Smooth muscle cell (in vitro differentiated cells): Measurements from ENCODE around the gene PPM1D. TPM values are rescaled to one million over a fixed set of nuclear protein-coding genes. Genes with fewer than 3 reads are reported as not detected.
"Not testable (repeated sequence)": the region's sequence is repeated elsewhere in the genome, so short reads cannot be mapped to it uniquely, and the experiment has no call there.

Experiments
- DNase-seq: peaks from one replicate; lab custom pipeline; 2025; ENCODE audit not compliant: unreplicated experiment; lab: John Stamatoyannopoulos, UW
- H2AFZ ChIP-seq: fragments of 200-600 bp; sonication (generic); 2 replicates; pipeline ENCODE4 v1.6.0; 2016; ENCODE audit warnings: antibody characterized with exemption, low read depth, mild to moderate bottlenecking
- H3F3A ChIP-seq: fragments of 200-600 bp; sonication (generic); 2 replicates; pipeline ENCODE4 v1.6.0; 2017; ENCODE audit warnings: antibody characterized with exemption, low read depth
- H3K27ac ChIP-seq: fragments of 200-600 bp; sonication (generic); 2 replicates; pipeline ENCODE4 v1.5.1; 2016; ENCODE audit warnings: low read depth, mild to moderate bottlenecking
- H3K27me3 ChIP-seq: fragments of 200-600 bp; sonication (generic); 2 replicates; pipeline ENCODE4 v1.6.1; 2016; ENCODE audit warnings: low read depth, mild to moderate bottlenecking
- H3K36me3 ChIP-seq: fragments of 200-600 bp; sonication (generic); 2 replicates; pipeline ENCODE4 v1.5.1; 2016; ENCODE audit warnings: low read depth
- H3K4me1 ChIP-seq: fragments of 200-600 bp; sonication (generic); 2 replicates; pipeline ENCODE4 v1.5.1; 2016; ENCODE audit warnings: low read depth
- H3K4me2 ChIP-seq: fragments of 200-600 bp; sonication (generic); 2 replicates; pipeline ENCODE4 v1.6.0; 2016; ENCODE audit warnings: mild to moderate bottlenecking
- H3K4me3 ChIP-seq: fragments of 200-600 bp; sonication (generic); 2 replicates; pipeline ENCODE4 v1.5.1; 2016; ENCODE audit warnings: mild to moderate bottlenecking
- H3K79me2 ChIP-seq: fragments of 200-600 bp; sonication (generic); 2 replicates; pipeline ENCODE4 v1.6.0; 2016; ENCODE audit warnings: low read depth, mild to moderate bottlenecking
- H3K9ac ChIP-seq: fragments of 200-600 bp; sonication (generic); 2 replicates; pipeline ENCODE4 v1.6.0; 2016; ENCODE audit warnings: low read depth
- H3K9me3 ChIP-seq: fragments of 200-600 bp; sonication (generic); replicated peaks from 2 replicates; pipeline ENCODE4 v1.5.1; 2016; ENCODE audit warnings: low read depth
- H4K20me1 ChIP-seq: fragments of 200-600 bp; sonication (generic); 2 replicates; pipeline ENCODE4 v1.6.0; 2016; ENCODE audit warnings: low read depth
- CTCF ChIP-seq: fragments of 200-600 bp; sonication (generic); IDR thresholded peaks from 2 replicates; pipeline ENCODE4 v1.5.1; 2017; ENCODE audit warnings: borderline replicate concordance, mild to moderate bottlenecking, antibody characterized with exemption; ENCODE audit not compliant: insufficient read depth, poor library complexity, severe bottlenecking
- WGBS: methylation state at CpG from one replicate; pipeline ENCODE4 v1.1.7; 2016; ENCODE audit warnings: low lambda C conversion rate; 5-methylcytosine and 5-hydroxymethylcytosine counted together
- polyA plus RNA-seq: library from polyadenylated mRNA; unstranded; fragments of >200 nt; fragmentation: Nextera tagmentation; extraction: Ambion mirVana; gene quantifications from 2 replicates; pipeline ENCODE4 v1.2.1, GENCODE V29; 2016
- total RNA-seq: library from RNA; depleted of rRNA; stranded (reverse); fragments of >200 nt; gene quantifications from 2 replicates; pipeline ENCODE4 v1.2.3, GENCODE V29; 2014

PPM1D gene
- total and polyA plus RNA-seq, 2 experiments from 2014 or later = 10.0 to 12.9 TPM

- Histone ChIP-seq H2AFZ (no peak overlapping the region), H3K9ac (no peak overlapping the region), H3K4me3 (no peak overlapping the region), H3F3A (no peaks in the 10 kb centered on the region), H3K79me2 (no peaks in the 10 kb centered on the region), H3K27me3 (no peaks in the 10 kb centered on the region), H3K36me3 (no peaks in the 10 kb centered on the region), H3K4me1 (no peaks in the 10 kb centered on the region), H3K9me3 (no peaks in the 10 kb centered on the region), H4K20me1 (no peaks in the 10 kb centered on the region), H3K27ac (no peak overlapping the region), H3K4me2 (no peak overlapping the region)
- DNase-seq = no peak
- no peak for TF ChIP-seq CTCF
- WGBS = 84% methylated on average over 2 of the region's 2 CpGs
Observed at GRCh38 chr17:60585887-60586286, 14.1 kb upstream of the PPM1D start.

GRCh38 chr17:60586288-60586974 lies 13.6 kb upstream of the PPM1D start:
- 47% methylated on average over 3 of the region's 3 CpGs for WGBS
- Histone ChIP-seq H3K4me1 (no peaks in the 10 kb centered on the region), H3K9me3 (no peaks in the 10 kb centered on the region), H2AFZ (no peak overlapping the region), H3K36me3 (no peaks in the 10 kb centered on the region), H3K27me3 (no peaks in the 10 kb centered on the region), H3K4me3 (no peak overlapping the region), H4K20me1 (no peaks in the 10 kb centered on the region), H3K79me2 (no peaks in the 10 kb centered on the region), H3F3A (no peaks in the 10 kb centered on the region), H3K9ac (no peak overlapping the region), H3K4me2 (no peak overlapping the region), H3K27ac (no peak overlapping the region)
- DNase-seq = no peak
- TF ChIP-seq CTCF = peak; percentile 16

- Histone ChIP-seq H3K36me3 (no peaks in the 10 kb centered on the region), H3K27me3 (no peaks in the 10 kb centered on the region), H3K9me3 (no peaks in the 10 kb centered on the region), H3F3A (no peaks in the 10 kb centered on the region), H4K20me1 (no peaks in the 10 kb centered on the region), H3K4me1 (no peaks in the 10 kb centered on the region), H3K79me2 (no peaks in the 10 kb centered on the region), H3K27ac (no peak overlapping the region), H3K4me2 (no peak overlapping the region), H2AFZ (no peak overlapping the region), H3K9ac (no peak overlapping the region), H3K4me3 (no peak overlapping the region)
- no peak for TF ChIP-seq CTCF
- no peak for DNase-seq
- WGBS = 83% methylated on average over 5 of the region's 5 CpGs
Observed at GRCh38 chr17:60590070-60590469, 9.9 kb upstream of the PPM1D start.

DNA sequence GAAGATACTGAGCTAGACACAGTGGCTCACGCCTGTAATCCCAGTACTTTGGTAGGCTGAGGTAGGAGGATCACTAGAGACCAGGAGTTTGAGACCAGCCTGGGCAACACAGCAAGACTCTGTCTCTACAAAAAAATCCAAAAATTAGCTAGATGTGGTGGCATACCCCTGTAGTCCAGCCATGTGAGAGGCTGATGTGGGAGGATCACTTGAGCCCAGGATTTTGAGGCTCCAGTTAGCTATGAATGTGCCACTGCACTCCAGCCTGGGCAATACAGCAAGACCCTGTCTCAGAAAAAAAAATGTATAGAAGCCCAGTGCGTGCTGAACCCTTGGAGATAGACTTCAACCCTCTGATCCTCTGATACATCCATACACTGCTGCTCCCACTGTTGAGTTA lies 7.2 kb upstream of the PPM1D start:
- H3K27ac ChIP-seq = no peak overlapping the region
- no peak for DNase-seq
- no peak overlapping the region for H3K4me3 ChIP-seq
- no peaks in the 10 kb centered on the region for H3K27me3 ChIP-seq
- H2AFZ ChIP-seq = no peak overlapping the region
- no peaks in the 10 kb centered on the region for H3K36me3 ChIP-seq
- H3K9ac ChIP-seq = no peak overlapping the region
- H3K9me3 ChIP-seq = no peaks in the 10 kb centered on the region
- H3K4me1 ChIP-seq = no peaks in the 10 kb centered on the region
- H3K79me2 ChIP-seq = no peaks in the 10 kb centered on the region
- H3F3A ChIP-seq = no peaks in the 10 kb centered on the region
- H4K20me1 ChIP-seq = no peaks in the 10 kb centered on the region
- TF ChIP-seq CTCF = no peak
- H3K4me2 ChIP-seq = no peak overlapping the region
- 86% methylated on average over 2 of the region's 2 CpGs for WGBS

- not testable (repeated sequence) for H3K36me3 ChIP-seq, H3K4me3 ChIP-seq, H4K20me1 ChIP-seq, H3K4me1 ChIP-seq, H3K79me2 ChIP-seq, H3K9me3 ChIP-seq, H3K27me3 ChIP-seq, DNase-seq, H3F3A ChIP-seq, H3K9ac ChIP-seq, H3K27ac ChIP-seq, H2AFZ ChIP-seq, H3K4me2 ChIP-seq
- WGBS = 94% methylated on average over 9 of the region's 9 CpGs
Observed at GRCh38 chr17:60593441-60594036, 6.5 kb upstream of the PPM1D start.
